H9 (cell line): ENCODE data around the gene ACACB. TPM values are rescaled to one million over a fixed set of nuclear protein-coding genes. Genes with fewer than 3 reads are reported as not detected.

Experiments
- DNase-seq: peaks from one replicate; pipeline ENCODE4 v3.0.0-alpha.2; 2017
- H2AFZ ChIP-seq: one replicate; pipeline ENCODE4 v1.6.1; 2013; ENCODE audit warnings: mild to moderate bottlenecking, low read length, control low read depth, moderate library complexity
- H2AK5ac ChIP-seq: 2 replicates; pipeline ENCODE4 v1.6.1; 2013; ENCODE audit warnings: low read length, control low read depth, mixed read lengths; ENCODE audit not compliant: insufficient read length
- H2BK120ac ChIP-seq: one replicate; pipeline ENCODE4 v1.6.1; 2013; ENCODE audit warnings: low read depth, mild to moderate bottlenecking, low read length, control low read depth, inconsistent platforms; ENCODE audit not compliant: poor library complexity, severe bottlenecking
- H2BK12ac ChIP-seq: 2 replicates; pipeline ENCODE4 v1.6.1; 2013; ENCODE audit warnings: low read length, control low read depth, mixed read lengths, low read depth; ENCODE audit not compliant: insufficient read length
- H2BK15ac ChIP-seq: 2 replicates; pipeline ENCODE4 v1.6.1; 2013; ENCODE audit warnings: low read depth, low read length, control low read depth
- H2BK20ac ChIP-seq: one replicate; pipeline ENCODE4 v1.6.1; 2013; ENCODE audit warnings: low read depth, mild to moderate bottlenecking, low read length, control low read depth, inconsistent platforms; ENCODE audit not compliant: poor library complexity, severe bottlenecking
- H2BK5ac ChIP-seq: 2 replicates; pipeline ENCODE4 v1.6.1; 2013; ENCODE audit warnings: low read length, control low read depth, mixed read lengths; ENCODE audit not compliant: insufficient read length
- H3K14ac ChIP-seq: 2 replicates; pipeline ENCODE4 v1.6.1; 2013; ENCODE audit warnings: low read length, control low read depth; ENCODE audit not compliant: insufficient read depth
- H3K18ac ChIP-seq: 2 replicates; pipeline ENCODE4 v1.6.1; 2013; ENCODE audit warnings: low read depth, mild to moderate bottlenecking, mixed read lengths, low read length, control low read depth; ENCODE audit not compliant: insufficient read length
- H3K23ac ChIP-seq: 2 replicates; pipeline ENCODE4 v1.6.1; 2013; ENCODE audit warnings: low read length, control low read depth, mixed read lengths, low read depth; ENCODE audit not compliant: insufficient read length
- H3K23me2 ChIP-seq: 2 replicates; pipeline ENCODE4 v1.6.1; 2013; ENCODE audit warnings: low read depth, mild to moderate bottlenecking, mixed read lengths, low read length, control low read depth; ENCODE audit not compliant: insufficient read length, poor library complexity, severe bottlenecking
- H3K27ac ChIP-seq: 2 replicates; pipeline ENCODE4 v1.5.1; 2013; ENCODE audit warnings: low read length, control low read depth, mixed read lengths, low read depth; ENCODE audit not compliant: insufficient read length
- H3K27me3 ChIP-seq: 2 replicates; pipeline ENCODE4 v1.6.1; 2013; ENCODE audit warnings: low read length, control low read depth, inconsistent platforms; ENCODE audit not compliant: insufficient read depth
- H3K4ac ChIP-seq: 2 replicates; pipeline ENCODE4 v1.6.1; 2013; ENCODE audit warnings: low read depth, mild to moderate bottlenecking, control low read depth, inconsistent platforms, low read length, moderate library complexity
- H3K4me1 ChIP-seq: 2 replicates; pipeline ENCODE4 v1.6.1; 2013; ENCODE audit warnings: low read length, control low read depth, inconsistent platforms; ENCODE audit not compliant: insufficient read depth
- H3K4me2 ChIP-seq: 2 replicates; pipeline ENCODE4 v1.6.1; 2013; ENCODE audit warnings: low read length, control low read depth, mixed read lengths; ENCODE audit not compliant: insufficient read length, insufficient read depth
- H3K56ac ChIP-seq: 2 replicates; pipeline ENCODE4 v1.6.1; 2013; ENCODE audit warnings: low read depth, mild to moderate bottlenecking, mixed read lengths, low read length, control low read depth; ENCODE audit not compliant: insufficient read length
- H3K79me1 ChIP-seq: 2 replicates; pipeline ENCODE4 v1.6.1; 2013; ENCODE audit warnings: low read depth, mild to moderate bottlenecking, moderate library complexity, low read length, control low read depth, inconsistent platforms; ENCODE audit not compliant: insufficient read depth, poor library complexity, severe bottlenecking
- H3K79me2 ChIP-seq: 2 replicates; pipeline ENCODE4 v1.6.1; 2013; ENCODE audit warnings: low read length, control low read depth, inconsistent platforms; ENCODE audit not compliant: insufficient read depth
- H3K9ac ChIP-seq: 2 replicates; pipeline ENCODE4 v1.6.1; 2013; ENCODE audit warnings: low read length, control low read depth, mixed read lengths; ENCODE audit not compliant: insufficient read length; ENCODE audit errors: extremely low read depth
- H3K9me3 ChIP-seq: one replicate; pipeline ENCODE4 v1.6.1; 2013; ENCODE audit warnings: low read depth, low read length, inconsistent platforms; ENCODE audit not compliant: control insufficient read depth
- H3T11ph ChIP-seq: one replicate; pipeline ENCODE4 v1.6.1; 2013; ENCODE audit warnings: mild to moderate bottlenecking, low read length, control low read depth, inconsistent platforms
- H4K20me1 ChIP-seq: one replicate; pipeline ENCODE4 v1.6.1; 2013; ENCODE audit not compliant: control insufficient read depth, insufficient read length, insufficient read depth
- H4K5ac ChIP-seq: 2 replicates; pipeline ENCODE4 v1.6.1; 2013; ENCODE audit warnings: low read depth, mild to moderate bottlenecking, mixed read lengths, low read length, control low read depth; ENCODE audit not compliant: insufficient read length
- H4K8ac ChIP-seq: replicated peaks from 2 replicates; pipeline ENCODE4 v1.6.1; 2013; ENCODE audit warnings: low read length, control low read depth, mixed read lengths, low read depth; ENCODE audit not compliant: insufficient read length
- H4K91ac ChIP-seq: 2 replicates; pipeline ENCODE4 v1.6.1; 2013; ENCODE audit warnings: low read depth, mild to moderate bottlenecking, moderate library complexity, mixed read lengths, low read length, control low read depth; ENCODE audit not compliant: insufficient read length
- H3K27ac Mint-ChIP-seq, 3 experiments: 2 replicates in 2 of 3; 3 replicates in 1 of 3; pipeline ENCODE4 v1.8.0; 2020 to 2021; ENCODE audit warnings: mixed read lengths in 3 of 3, mild to moderate bottlenecking in 1 of 3, moderate library complexity in 1 of 3
- H3K27me3 Mint-ChIP-seq: 2 replicates; pipeline ENCODE4 v1.8.0; 2021; ENCODE audit warnings: low read depth, mild to moderate bottlenecking, moderate library complexity, mixed read lengths
- H3K36me3 Mint-ChIP-seq, 3 experiments: 2 replicates in 2 of 3; 3 replicates in 1 of 3; pipeline ENCODE4 v1.8.0; 2020 to 2021; ENCODE audit warnings: low read depth in 3 of 3, mixed read lengths in 3 of 3; ENCODE audit not compliant: insufficient read depth in 1 of 3
- H3K4me1 Mint-ChIP-seq, 2 experiments: 2 replicates each; pipeline ENCODE4 v1.8.0; 2020; ENCODE audit warnings: mixed read lengths in 2 of 2
- H3K4me3 Mint-ChIP-seq, 2 experiments: 2 replicates in 1 of 2; 3 replicates in 1 of 2; pipeline ENCODE4 v1.8.0; 2020 to 2021; ENCODE audit warnings: mild to moderate bottlenecking in 2 of 2, mixed read lengths in 2 of 2, moderate library complexity in 1 of 2
- H3K9me3 Mint-ChIP-seq, 2 experiments: 2 replicates in 1 of 2; 3 replicates in 1 of 2; pipeline ENCODE4 v1.8.0; 2020; ENCODE audit warnings: mild to moderate bottlenecking in 2 of 2, mixed read lengths in 2 of 2, moderate library complexity in 1 of 2
- WGBS: extraction: QIAGEN DNeasy Blood & Tissue Kit; methylation state at CpG from one replicate; pipeline ENCODE4 v1.1.7; 2013; ENCODE audit warnings: missing lambda C conversion rate, low lambda C conversion rate, mixed read lengths; ENCODE audit not compliant: insufficient read length; ENCODE audit errors: extremely low coverage; 5-methylcytosine and 5-hydroxymethylcytosine counted together
- total RNA-seq: library from RNA; stranded (reverse); gene quantifications from 2 replicates; pipeline ENCODE4 v1.2.1, GENCODE V29; 2021
- TF ChIP-seq, protein P1 (sequence below): fragments of 200-600 bp; sonication (generic); conservative IDR thresholded peaks from 3 replicates; pipeline ENCODE4 v1.8.0; 2021; ENCODE audit warnings: antibody characterized with exemption, mild to moderate bottlenecking

ACACB gene
- total RNA-seq, 1 experiment from 2014 or later, result 14.2 TPM

DNA sequence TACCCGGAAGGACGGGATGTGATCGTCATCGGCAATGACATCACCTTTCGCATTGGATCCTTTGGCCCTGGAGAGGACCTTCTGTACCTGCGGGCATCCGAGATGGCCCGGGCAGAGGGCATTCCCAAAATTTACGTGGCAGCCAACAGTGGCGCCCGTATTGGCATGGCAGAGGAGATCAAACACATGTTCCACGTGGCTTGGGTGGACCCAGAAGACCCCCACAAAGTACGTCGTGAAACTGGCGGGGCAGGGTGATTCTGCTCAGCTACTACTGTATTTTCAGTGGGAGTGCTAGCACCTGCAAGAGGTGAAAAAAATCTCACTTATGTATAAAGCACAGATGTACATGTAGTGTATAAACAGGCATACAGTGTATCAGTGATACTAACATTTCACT lies 129.8 kb downstream of the ACACB start:
- Histone ChIP-seq H2AFZ (no peak overlapping the region), H2AK5ac (no peak overlapping the region), H4K20me1 (peaks cover 4% of the 10 kb centered on the region), H3K79me1 (no peaks in the 10 kb centered on the region), H2BK15ac (no peak overlapping the region), H4K5ac (no peak overlapping the region), H3K18ac (no peak overlapping the region), H3K27ac (no peak overlapping the region), H2BK20ac (no peak overlapping the region), H3T11ph (no peak overlapping the region), H4K91ac (no peak overlapping the region), H3K4me2 (no peak overlapping the region), H2BK12ac (no peak overlapping the region), H3K9ac (no peak overlapping the region), H3K4me1 (no peaks in the 10 kb centered on the region), H4K8ac (no peak overlapping the region), H3K27me3 (no peaks in the 10 kb centered on the region), H3K4ac (no peak overlapping the region), H3K79me2 (no peaks in the 10 kb centered on the region), H2BK120ac (no peak overlapping the region), H3K23ac (no peak overlapping the region), H3K9me3 (no peaks in the 10 kb centered on the region), H3K23me2 (no peaks in the 10 kb centered on the region), H3K56ac (no peak overlapping the region), H2BK5ac (no peak overlapping the region), H3K14ac (no peak overlapping the region)
- TF ChIP-seq, protein P1, sequence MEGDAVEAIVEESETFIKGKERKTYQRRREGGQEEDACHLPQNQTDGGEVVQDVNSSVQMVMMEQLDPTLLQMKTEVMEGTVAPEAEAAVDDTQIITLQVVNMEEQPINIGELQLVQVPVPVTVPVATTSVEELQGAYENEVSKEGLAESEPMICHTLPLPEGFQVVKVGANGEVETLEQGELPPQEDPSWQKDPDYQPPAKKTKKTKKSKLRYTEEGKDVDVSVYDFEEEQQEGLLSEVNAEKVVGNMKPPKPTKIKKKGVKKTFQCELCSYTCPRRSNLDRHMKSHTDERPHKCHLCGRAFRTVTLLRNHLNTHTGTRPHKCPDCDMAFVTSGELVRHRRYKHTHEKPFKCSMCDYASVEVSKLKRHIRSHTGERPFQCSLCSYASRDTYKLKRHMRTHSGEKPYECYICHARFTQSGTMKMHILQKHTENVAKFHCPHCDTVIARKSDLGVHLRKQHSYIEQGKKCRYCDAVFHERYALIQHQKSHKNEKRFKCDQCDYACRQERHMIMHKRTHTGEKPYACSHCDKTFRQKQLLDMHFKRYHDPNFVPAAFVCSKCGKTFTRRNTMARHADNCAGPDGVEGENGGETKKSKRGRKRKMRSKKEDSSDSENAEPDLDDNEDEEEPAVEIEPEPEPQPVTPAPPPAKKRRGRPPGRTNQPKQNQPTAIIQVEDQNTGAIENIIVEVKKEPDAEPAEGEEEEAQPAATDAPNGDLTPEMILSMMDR, result no peak
- no peaks in the 10 kb centered on the region for H3K9me3 Mint-ChIP-seq
- H3K27ac Mint-ChIP-seq, result no peak overlapping the region
- no peak overlapping the region for H3K4me3 Mint-ChIP-seq
- H3K36me3 Mint-ChIP-seq, result peaks cover 0 to 27% (median 19%) of the 10 kb centered on the region in 3 experiments; a peak in 4 of 7 replicates
- no CpG with 5 or more reads among the region's 15 CpGs for WGBS
- no peaks in the 10 kb centered on the region for H3K27me3 Mint-ChIP-seq
- H3K4me1 Mint-ChIP-seq, result no peaks in the 10 kb centered on the region
- DNase-seq, result no peak
